CD8-positive, alpha-beta memory T cell (primary cell): ENCODE data around the gene SSTR4. TPM values are rescaled to one million over a fixed set of nuclear protein-coding genes. Genes with fewer than 3 reads are reported as not detected.
"Not testable (repeated sequence)": the region's sequence is repeated elsewhere in the genome, so short reads cannot be mapped to it uniquely, and the experiment has no call there.

Experiments used
- CTCF ChIA-PET: fragments of 350-600 bp; sonication (Branson Sonifier 250); formaldehyde crosslinking; loops from one replicate; lab custom pipeline; 2021; ENCODE audit warnings: antibody characterized with exemption; lab: Charles Lee
- POLR2A ChIA-PET: fragments of 350-600 bp; sonication (Branson Sonifier 250); formaldehyde crosslinking; loops from one replicate; lab custom pipeline; 2021; ENCODE audit warnings: antibody characterized with exemption; lab: Charles Lee
- DNase-seq, 5 donors: peaks; one replicate each; pipeline versions ENCODE4 v3.0.0 to v3.0.0-alpha.2; 2020 to 2022; ENCODE audit warnings: mixed read lengths in 1 of 5
- H3K27ac ChIP-seq: one replicate; pipeline ENCODE4 v1.7.0; 2013; ENCODE audit warnings: low read depth, mild to moderate bottlenecking, low read length, moderate library complexity
- H3K27me3 ChIP-seq: 2 replicates; pipeline ENCODE4 v1.7.0; 2013; ENCODE audit warnings: low read length, mild to moderate bottlenecking; ENCODE audit not compliant: insufficient read depth, poor library complexity, severe bottlenecking
- H3K36me3 ChIP-seq: 2 replicates; pipeline ENCODE4 v1.7.0; 2013; ENCODE audit warnings: mild to moderate bottlenecking, low read length, moderate library complexity; ENCODE audit not compliant: insufficient read depth
- H3K4me1 ChIP-seq: 2 replicates; pipeline ENCODE4 v1.7.0; 2013; ENCODE audit warnings: mild to moderate bottlenecking, low read length, moderate library complexity; ENCODE audit not compliant: insufficient read depth
- H3K4me3 ChIP-seq: 2 replicates; pipeline ENCODE4 v1.7.0; 2013; ENCODE audit warnings: mild to moderate bottlenecking, low read length
- H3K9me3 ChIP-seq: 2 replicates; pipeline ENCODE4 v1.7.0; 2013; ENCODE audit warnings: mild to moderate bottlenecking, low read length
- H3K27ac Mint-ChIP-seq, 8 donors: one replicate each; pipeline ENCODE4 v1.8.0; 2020 to 2021; ENCODE audit warnings: mixed read lengths in 8 of 8, mild to moderate bottlenecking in 6 of 8, inconsistent platforms in 3 of 8, moderate library complexity in 3 of 8
- H3K27me3 Mint-ChIP-seq, 2 donors: one replicate each; pipeline ENCODE4 v1.8.0; 2020 to 2021; ENCODE audit warnings: mixed read lengths in 2 of 2, mild to moderate bottlenecking in 1 of 2, moderate library complexity in 1 of 2
- H3K36me3 Mint-ChIP-seq, 3 donors: one replicate each; pipeline ENCODE4 v1.8.0; 2020 to 2021; ENCODE audit warnings: mixed read lengths in 3 of 3, inconsistent platforms in 1 of 3, mild to moderate bottlenecking in 1 of 3
- H3K4me1 Mint-ChIP-seq, 3 donors: one replicate each; pipeline ENCODE4 v1.8.0; 2020 to 2021; ENCODE audit warnings: mixed read lengths in 3 of 3, inconsistent platforms in 1 of 3, mild to moderate bottlenecking in 1 of 3
- H3K4me3 Mint-ChIP-seq, 7 donors: one replicate each; pipeline ENCODE4 v1.8.0; 2020 to 2021; ENCODE audit warnings: mixed read lengths in 7 of 7, mild to moderate bottlenecking in 6 of 7, moderate library complexity in 4 of 7, inconsistent platforms in 2 of 7
- H3K9me3 Mint-ChIP-seq, 5 donors: one replicate each; pipeline ENCODE4 v1.8.0; 2020 to 2022; ENCODE audit warnings: mixed read lengths in 5 of 5, mild to moderate bottlenecking in 3 of 5, moderate library complexity in 2 of 5, inconsistent platforms in 1 of 5
- polyA plus RNA-seq: library from polyadenylated mRNA; unstranded; fragments of 300-500 nt; fragmentation: Illumina TruSeq; gene quantifications from one replicate; pipeline ENCODE4 v1.2.3, GENCODE V29; 2021
- total RNA-seq, 2 experiments: library from RNA; stranded (reverse); gene quantifications; one replicate each; pipeline ENCODE4 v1.2.3, GENCODE V29; 2021

SSTR4 gene, protein sequence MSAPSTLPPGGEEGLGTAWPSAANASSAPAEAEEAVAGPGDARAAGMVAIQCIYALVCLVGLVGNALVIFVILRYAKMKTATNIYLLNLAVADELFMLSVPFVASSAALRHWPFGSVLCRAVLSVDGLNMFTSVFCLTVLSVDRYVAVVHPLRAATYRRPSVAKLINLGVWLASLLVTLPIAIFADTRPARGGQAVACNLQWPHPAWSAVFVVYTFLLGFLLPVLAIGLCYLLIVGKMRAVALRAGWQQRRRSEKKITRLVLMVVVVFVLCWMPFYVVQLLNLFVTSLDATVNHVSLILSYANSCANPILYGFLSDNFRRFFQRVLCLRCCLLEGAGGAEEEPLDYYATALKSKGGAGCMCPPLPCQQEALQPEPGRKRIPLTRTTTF
- total RNA-seq (not detected), polyA plus RNA-seq (not detected)

DNA sequence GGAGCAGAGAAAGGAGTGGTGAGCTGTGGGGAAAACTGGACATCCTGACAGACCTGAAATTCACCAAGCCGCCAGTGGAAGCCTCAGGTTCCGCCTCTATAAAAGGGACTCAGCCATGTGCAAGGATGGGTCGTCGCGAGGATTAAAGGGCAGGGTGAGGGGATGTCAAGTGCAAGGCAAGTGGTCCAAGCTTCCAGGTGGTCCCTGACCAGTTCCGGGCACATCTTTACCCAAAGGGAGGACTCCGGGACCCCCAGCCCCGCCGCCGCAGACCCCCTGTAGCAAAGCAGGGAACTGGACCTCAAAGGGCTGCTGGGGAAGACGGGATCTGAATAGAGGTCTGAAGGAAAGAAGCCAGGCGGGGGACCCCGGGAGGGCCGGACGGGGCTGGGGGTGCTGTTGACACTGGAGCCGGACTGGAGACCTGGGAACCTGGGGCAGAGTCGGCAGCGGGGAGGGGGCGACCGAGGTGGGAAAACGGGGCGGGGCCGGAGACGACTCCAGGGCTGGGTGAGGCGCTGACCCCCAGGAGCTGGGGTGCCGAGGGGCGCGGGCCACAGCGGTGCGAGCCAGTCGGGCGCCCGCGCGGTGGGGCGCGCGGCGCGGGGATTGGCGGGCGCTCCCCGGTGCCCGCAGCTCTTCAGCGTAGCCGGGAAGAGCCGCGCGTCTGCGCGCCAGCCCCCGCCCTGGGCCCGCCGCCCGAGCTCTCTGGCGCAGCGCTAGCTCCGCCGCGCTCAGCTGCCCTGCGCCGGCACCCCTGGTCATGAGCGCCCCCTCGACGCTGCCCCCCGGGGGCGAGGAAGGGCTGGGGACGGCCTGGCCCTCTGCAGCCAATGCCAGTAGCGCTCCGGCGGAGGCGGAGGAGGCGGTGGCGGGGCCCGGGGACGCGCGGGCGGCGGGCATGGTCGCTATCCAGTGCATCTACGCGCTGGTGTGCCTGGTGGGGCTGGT lies at the start of gene SSTR4:
Gene SSTR4, plus strand, starts transcription at position 592 of the 951 bp plus-strand sequence. Its CDS starts 172 bp downstream, at position 764.
- no peaks in the 10 kb centered on the region for H3K36me3 ChIP-seq
- Mint-ChIP-seq H3K27ac (no peak within 1 kb of the TSS), H3K9me3 (peaks cover 0 to 5% (median 0%) of the 10 kb centered on the region in 5 donors), H3K4me1 (no peaks in the 10 kb centered on the region), H3K36me3 (no peaks in the 10 kb centered on the region), H3K27me3 (peaks cover 13 to 24% of the 10 kb centered on the region in 2 donors), H3K4me3 (no peak within 1 kb of the TSS)
- H3K4me1 ChIP-seq: no peaks in the 10 kb centered on the region
- H3K4me3 ChIP-seq: no peak within 1 kb of the TSS
- no peaks in the 10 kb centered on the region for H3K27me3 ChIP-seq
- POLR2A ChIA-PET: no interaction called here
- H3K27ac ChIP-seq: no peak within 1 kb of the TSS
- no peak for DNase-seq
- CTCF ChIA-PET: no interaction called here
- H3K9me3 ChIP-seq: no peaks in the 10 kb centered on the region

DNA sequence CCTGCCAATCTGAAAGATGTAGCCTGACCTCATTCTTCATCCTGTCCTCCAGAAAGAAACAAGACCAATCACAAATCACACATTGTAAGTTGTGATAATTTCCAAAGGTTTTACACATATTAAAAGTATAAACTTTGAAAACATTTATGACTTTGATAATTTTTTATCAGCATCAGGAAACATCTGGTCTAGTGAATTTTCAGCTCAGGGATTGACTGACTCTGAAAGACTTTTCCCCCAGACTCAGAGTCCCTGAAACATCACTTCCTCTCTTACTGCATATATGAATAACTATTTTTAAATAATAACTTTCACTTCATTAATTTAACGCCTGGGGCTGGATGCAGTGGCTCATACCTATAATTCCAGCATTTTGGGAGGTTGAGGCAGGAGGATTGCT lies 48.5 kb upstream of the SSTR4 start:
- Mint-ChIP-seq H3K27me3 (peaks cover 0 to 2% of the 10 kb centered on the region in 2 donors), H3K4me3 (no peak overlapping the region), H3K36me3 (no peaks in the 10 kb centered on the region), H3K27ac (no peak overlapping the region), H3K9me3 (peaks cover 0 to 7% (median 3%) of the 10 kb centered on the region in 5 donors), H3K4me1 (no peaks in the 10 kb centered on the region)
- POLR2A ChIA-PET: no interaction called here
- Histone ChIP-seq H3K36me3 (no peaks in the 10 kb centered on the region), H3K27me3 (peaks cover 5% of the 10 kb centered on the region), H3K9me3 (no peaks in the 10 kb centered on the region), H3K4me1 (no peaks in the 10 kb centered on the region), H3K4me3 (no peak overlapping the region), H3K27ac (no peak overlapping the region)
- no peak for DNase-seq
- CTCF ChIA-PET: no interaction called here

DNA sequence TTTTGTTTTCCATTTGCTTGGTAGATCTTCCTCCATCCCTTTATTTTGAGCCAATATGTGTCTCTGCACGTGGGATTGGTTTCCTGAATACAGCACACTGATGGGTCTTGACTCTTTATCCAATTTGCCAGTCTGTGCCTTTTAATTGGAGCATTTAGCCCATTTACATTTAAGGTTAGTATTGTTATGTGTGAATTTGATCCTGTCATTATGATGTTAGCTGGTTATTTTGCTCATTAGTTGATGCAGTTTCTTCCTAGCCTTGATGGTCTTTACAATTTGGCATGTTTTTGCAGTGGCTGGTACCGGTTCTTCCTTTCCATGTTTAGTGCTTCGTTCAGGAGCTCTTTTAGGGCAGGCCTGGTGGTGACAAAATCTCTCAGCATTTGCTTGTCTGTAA lies 43.7 kb upstream of the SSTR4 start:
- H3K36me3 Mint-ChIP-seq, DNase-seq, POLR2A ChIA-PET, H3K9me3 Mint-ChIP-seq, H3K27me3 Mint-ChIP-seq, H3K4me3 Mint-ChIP-seq, H3K27ac Mint-ChIP-seq, CTCF ChIA-PET, H3K4me3 ChIP-seq, H3K27ac ChIP-seq, H3K36me3 ChIP-seq, H3K27me3 ChIP-seq, H3K4me1 Mint-ChIP-seq, H3K4me1 ChIP-seq, H3K9me3 ChIP-seq: not testable (repeated sequence)

DNA sequence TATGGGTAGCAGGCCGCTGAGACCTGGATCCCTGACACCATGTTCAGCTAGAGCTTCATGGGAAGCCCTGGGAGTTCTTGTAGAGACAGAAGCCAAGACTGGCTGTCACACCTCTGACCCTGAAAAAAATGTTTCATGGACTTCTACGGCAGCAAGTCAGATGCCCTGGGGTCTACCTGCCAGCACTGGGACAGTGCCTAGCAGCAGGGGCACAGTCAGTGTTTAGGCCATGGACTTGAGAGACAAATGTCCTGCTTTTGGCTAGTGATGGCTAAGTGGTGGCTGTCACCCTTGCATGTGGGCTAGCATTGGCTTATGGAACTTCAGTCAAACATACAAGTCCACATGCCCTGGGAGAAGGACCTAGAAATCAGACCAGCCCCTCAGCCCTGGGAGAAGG lies 41.3 kb upstream of the SSTR4 start:
- H3K27me3 Mint-ChIP-seq: peaks cover 0 to 4% of the 10 kb centered on the region in 2 donors
- CTCF ChIA-PET: no interaction called here
- H3K36me3 Mint-ChIP-seq: no peaks in the 10 kb centered on the region
- no peak overlapping the region for H3K4me3 Mint-ChIP-seq
- Histone ChIP-seq H3K36me3 (no peaks in the 10 kb centered on the region), H3K27me3 (no peaks in the 10 kb centered on the region), H3K27ac (no peak overlapping the region), H3K4me1 (no peaks in the 10 kb centered on the region), H3K9me3 (no peaks in the 10 kb centered on the region), H3K4me3 (no peak overlapping the region)
- peaks cover 0 to 6% (median 0%) of the 10 kb centered on the region in 5 donors for H3K9me3 Mint-ChIP-seq
- no peak overlapping the region for H3K27ac Mint-ChIP-seq
- DNase-seq: no peak
- POLR2A ChIA-PET: no interaction called here
- no peaks in the 10 kb centered on the region for H3K4me1 Mint-ChIP-seq

DNA sequence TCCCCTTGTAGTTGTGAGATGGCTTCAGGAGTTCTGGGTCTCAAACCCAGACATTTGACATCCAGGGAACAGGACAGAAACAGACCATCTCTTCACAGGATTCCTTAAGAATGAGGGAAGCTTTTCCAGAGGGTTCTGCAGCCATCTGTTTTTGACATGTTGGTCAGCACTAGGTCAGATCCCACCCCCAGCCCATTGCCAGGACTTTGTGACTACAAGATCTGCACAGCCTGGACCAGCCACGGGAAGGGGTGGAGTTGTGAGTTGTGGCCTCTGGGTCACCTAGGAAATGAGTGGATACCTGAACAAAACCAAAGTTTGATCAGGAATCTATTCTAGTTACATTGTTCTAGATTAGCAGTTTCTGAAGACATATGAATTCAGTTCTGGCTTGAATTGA lies 39.2 kb upstream of the SSTR4 start:
- Mint-ChIP-seq H3K4me3 (no peak overlapping the region), H3K4me1 (no peaks in the 10 kb centered on the region), H3K9me3 (peaks cover 0 to 6% (median 0%) of the 10 kb centered on the region in 5 donors), H3K27ac (no peak overlapping the region), H3K36me3 (no peaks in the 10 kb centered on the region), H3K27me3 (peaks cover 4% of the 10 kb centered on the region in 2 donors)
- POLR2A ChIA-PET: no interaction called here
- Histone ChIP-seq H3K27me3 (no peaks in the 10 kb centered on the region), H3K36me3 (no peaks in the 10 kb centered on the region), H3K27ac (no peak overlapping the region), H3K9me3 (no peaks in the 10 kb centered on the region), H3K4me1 (no peaks in the 10 kb centered on the region), H3K4me3 (no peak overlapping the region)
- no peak for DNase-seq
- CTCF ChIA-PET: no interaction called here

DNA sequence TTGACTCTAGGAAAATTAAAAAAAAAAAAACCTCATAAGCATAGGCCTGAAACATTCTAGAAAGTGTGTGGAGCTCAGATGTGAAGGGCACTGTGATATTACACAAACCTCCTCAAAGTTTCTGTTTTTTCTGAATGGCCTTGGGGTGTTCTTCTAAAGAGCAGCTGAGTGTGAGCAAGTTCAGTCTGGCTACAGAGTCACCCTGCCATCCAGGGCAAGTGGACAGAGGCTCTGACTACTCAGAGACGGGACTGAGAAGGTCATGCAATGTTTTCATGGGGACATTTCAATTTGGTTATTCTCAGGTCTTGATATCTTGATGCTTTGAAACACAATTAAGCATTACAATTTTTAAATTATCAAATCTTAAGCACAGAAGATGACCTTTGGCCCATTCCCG lies 36.6 kb upstream of the SSTR4 start:
- Mint-ChIP-seq H3K36me3 (no peaks in the 10 kb centered on the region), H3K27me3 (peaks cover 4% of the 10 kb centered on the region in 2 donors), H3K4me3 (no peak overlapping the region), H3K4me1 (no peaks in the 10 kb centered on the region), H3K9me3 (peaks cover 0 to 2% (median 0%) of the 10 kb centered on the region in 5 donors), H3K27ac (no peak overlapping the region)
- no peaks in the 10 kb centered on the region for H3K27me3 ChIP-seq
- ChIA-PET CTCF (no interaction called here), POLR2A (no interaction called here)
- H3K4me1 ChIP-seq: no peaks in the 10 kb centered on the region
- H3K9me3 ChIP-seq: no peaks in the 10 kb centered on the region
- H3K4me3 ChIP-seq: no peak overlapping the region
- H3K36me3 ChIP-seq: no peaks in the 10 kb centered on the region
- no peak overlapping the region for H3K27ac ChIP-seq
- no peak for DNase-seq

DNA sequence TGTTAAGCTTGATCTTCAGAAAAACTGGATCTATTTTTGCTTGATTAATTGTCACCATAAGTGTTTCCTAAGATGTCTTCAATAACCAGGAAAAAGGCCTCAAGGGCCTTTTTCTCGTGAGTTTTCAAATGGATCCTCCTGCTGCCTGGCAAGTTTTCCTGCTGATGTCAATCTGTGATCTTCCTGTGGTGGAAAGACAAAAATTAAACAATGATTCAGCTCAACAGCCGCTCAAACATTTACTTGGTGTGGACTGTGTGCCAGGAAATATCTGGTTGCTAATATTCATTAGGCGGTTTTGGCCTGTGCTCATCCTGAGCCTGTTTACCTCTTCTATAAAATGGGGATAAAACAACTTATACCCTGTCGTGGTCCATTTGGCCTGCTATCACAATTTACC lies 35.4 kb upstream of the SSTR4 start:
- no peak overlapping the region for H3K4me3 ChIP-seq
- no peaks in the 10 kb centered on the region for H3K9me3 Mint-ChIP-seq

More for the DNA sequence above, 35.4 kb upstream of the SSTR4 start:
- no peak for DNase-seq
- Histone ChIP-seq H3K27ac (no peak overlapping the region), H3K36me3 (no peaks in the 10 kb centered on the region), H3K27me3 (no peaks in the 10 kb centered on the region), H3K9me3 (no peaks in the 10 kb centered on the region), H3K4me1 (no peaks in the 10 kb centered on the region)
- Mint-ChIP-seq H3K27ac (no peak overlapping the region), H3K27me3 (peaks cover 0 to 4% of the 10 kb centered on the region in 2 donors), H3K4me1 (no peaks in the 10 kb centered on the region), H3K36me3 (no peaks in the 10 kb centered on the region), H3K4me3 (no peak overlapping the region)
- ChIA-PET POLR2A (no interaction called here), CTCF (no interaction called here)
